Hepatocyte (in vitro differentiated cells): ENCODE results near the gene CRKL. TPM values are rescaled to one million over a fixed set of nuclear protein-coding genes. Genes with fewer than 3 reads are reported as not detected.
A peak's percentile ranks its signal among the peaks of the same experiment; 100 is the strongest.

Source experiments
- DNase-seq: peaks from one replicate; pipeline ENCODE4 v3.0.0-alpha.2; 2016; ENCODE audit warnings: low spot score
- H2AFZ ChIP-seq: fragments of 200-600 bp; sonication (generic); 2 replicates; pipeline ENCODE4 v1.6.0; 2016; ENCODE audit warnings: antibody characterized with exemption, mild to moderate bottlenecking
- H3K27ac ChIP-seq: fragments of 200-600 bp; sonication (generic); 2 replicates; pipeline ENCODE4 v1.5.1; 2016; ENCODE audit warnings: mild to moderate bottlenecking
- H3K27me3 ChIP-seq: fragments of 200-600 bp; sonication (generic); 2 replicates; pipeline ENCODE4 v1.6.1; 2016
- H3K36me3 ChIP-seq: fragments of 200-600 bp; sonication (generic); replicated peaks from 2 replicates; pipeline ENCODE4 v1.5.1; 2016; ENCODE audit warnings: low read depth; ENCODE audit not compliant: insufficient read depth
- H3K4me1 ChIP-seq: fragments of 200-600 bp; sonication (generic); 2 replicates; pipeline ENCODE4 v1.5.1; 2016; ENCODE audit warnings: mild to moderate bottlenecking, moderate library complexity; ENCODE audit not compliant: insufficient read depth
- H3K4me2 ChIP-seq: fragments of 200-600 bp; sonication (generic); 2 replicates; pipeline ENCODE4 v1.6.0; 2016
- H3K4me3 ChIP-seq: fragments of 200-600 bp; sonication (generic); 2 replicates; pipeline ENCODE4 v1.5.1; 2016; ENCODE audit warnings: mild to moderate bottlenecking
- H3K79me2 ChIP-seq: fragments of 200-600 bp; sonication (generic); 2 replicates; pipeline ENCODE4 v1.6.0; 2017; ENCODE audit warnings: mild to moderate bottlenecking
- H3K9me2 ChIP-seq: fragments of 200-600 bp; sonication (generic); replicated peaks from 2 replicates; pipeline ENCODE4 v1.6.0; 2017; ENCODE audit warnings: mild to moderate bottlenecking; ENCODE audit not compliant: insufficient read depth
- H3K9me3 ChIP-seq: fragments of 200-600 bp; sonication (generic); 2 replicates; pipeline ENCODE4 v1.5.1; 2016; ENCODE audit warnings: low read depth, mild to moderate bottlenecking
- H4K20me1 ChIP-seq: fragments of 200-600 bp; sonication (generic); 2 replicates; pipeline ENCODE4 v1.6.0; 2016; ENCODE audit warnings: mild to moderate bottlenecking; ENCODE audit not compliant: insufficient read depth, poor library complexity, severe bottlenecking
- EZH2 ChIP-seq: fragments of 200-600 bp; sonication (generic); IDR thresholded peaks from 2 replicates; pipeline ENCODE4 v1.6.1; 2016; ENCODE audit warnings: antibody characterized with exemption, mild to moderate bottlenecking, borderline replicate concordance
- EZH2phosphoT487 ChIP-seq: fragments of 200-600 bp; sonication (generic); IDR thresholded peaks from one replicate; pipeline ENCODE4 v1.6.1; 2018; ENCODE audit warnings: antibody characterized with exemption, mild to moderate bottlenecking, low read depth, moderate library complexity; ENCODE audit not compliant: unreplicated experiment, severe bottlenecking
- WGBS: methylation state at CpG from one replicate; pipeline ENCODE4 v1.1.6; 2016; ENCODE audit warnings: low lambda C conversion rate; ENCODE audit errors: missing lambda C conversion rate; 5-methylcytosine and 5-hydroxymethylcytosine counted together
- polyA plus RNA-seq: library from polyadenylated mRNA; unstranded; fragments of >200 nt; fragmentation: Nextera tagmentation; extraction: Ambion mirVana; gene quantifications from 2 replicates; pipeline ENCODE4 v1.2.1, GENCODE V29; 2016
- total RNA-seq: library from RNA; depleted of rRNA; stranded (reverse); fragments of >200 nt; gene quantifications from 2 replicates; pipeline ENCODE4 v1.2.3, GENCODE V29; 2014
- TF ChIP-seq, protein P1 (sequence below): fragments of 200-600 bp; sonication (generic); IDR thresholded peaks from 2 replicates; pipeline ENCODE4 v1.5.1; 2016; ENCODE audit warnings: antibody characterized with exemption, mild to moderate bottlenecking; ENCODE audit not compliant: poor library complexity

Gene CRKL
- total and polyA plus RNA-seq, 2 experiments from 2014 or later: 31.8 to 49.2 TPM

DNA sequence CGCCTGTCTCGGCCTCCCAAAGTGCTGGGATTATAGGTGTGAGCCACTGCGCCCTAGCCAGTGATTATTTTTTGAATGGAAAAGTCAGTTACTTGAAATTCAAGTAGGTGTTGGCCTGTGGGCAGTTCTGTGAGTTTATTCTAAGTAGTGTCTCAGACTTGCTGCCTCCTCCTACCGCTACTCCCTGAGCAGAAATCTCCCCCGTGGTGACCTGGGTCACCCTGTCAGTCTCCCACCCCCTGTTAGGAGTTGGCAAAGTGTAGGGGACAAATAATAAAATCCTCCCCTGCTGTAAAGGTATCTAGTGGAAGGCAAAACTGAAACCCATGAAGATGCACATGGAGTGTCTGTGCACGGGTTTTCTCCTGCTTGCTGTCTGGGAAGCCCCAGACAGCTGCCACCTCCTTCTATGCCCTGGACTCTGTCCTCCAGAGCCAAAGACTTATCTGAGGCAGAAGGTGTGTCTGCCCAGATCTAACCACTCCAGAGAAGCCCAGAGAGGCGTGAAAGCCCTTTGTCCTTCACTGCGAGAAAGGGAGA is 32.1 kb upstream of the CRKL start:
- Histone ChIP-seq H3K4me3 (no peak overlapping the region), H3K36me3 (no peaks in the 10 kb centered on the region), H3K4me2 (peak overlapping the region; percentile 65), H4K20me1 (no peaks in the 10 kb centered on the region), H3K4me1 (peaks cover 3% of the 10 kb centered on the region), H3K9me3 (no peaks in the 10 kb centered on the region), H3K79me2 (no peaks in the 10 kb centered on the region), H3K9me2 (no peaks in the 10 kb centered on the region), H2AFZ (no peak overlapping the region), H3K27me3 (no peaks in the 10 kb centered on the region), H3K27ac (peak overlapping the region; percentile 74)
- 67% methylated on average over 8 of the region's 8 CpGs for WGBS
- TF ChIP-seq EZH2phosphoT487: no peak
- TF ChIP-seq EZH2: no peak
- TF ChIP-seq, protein P1, sequence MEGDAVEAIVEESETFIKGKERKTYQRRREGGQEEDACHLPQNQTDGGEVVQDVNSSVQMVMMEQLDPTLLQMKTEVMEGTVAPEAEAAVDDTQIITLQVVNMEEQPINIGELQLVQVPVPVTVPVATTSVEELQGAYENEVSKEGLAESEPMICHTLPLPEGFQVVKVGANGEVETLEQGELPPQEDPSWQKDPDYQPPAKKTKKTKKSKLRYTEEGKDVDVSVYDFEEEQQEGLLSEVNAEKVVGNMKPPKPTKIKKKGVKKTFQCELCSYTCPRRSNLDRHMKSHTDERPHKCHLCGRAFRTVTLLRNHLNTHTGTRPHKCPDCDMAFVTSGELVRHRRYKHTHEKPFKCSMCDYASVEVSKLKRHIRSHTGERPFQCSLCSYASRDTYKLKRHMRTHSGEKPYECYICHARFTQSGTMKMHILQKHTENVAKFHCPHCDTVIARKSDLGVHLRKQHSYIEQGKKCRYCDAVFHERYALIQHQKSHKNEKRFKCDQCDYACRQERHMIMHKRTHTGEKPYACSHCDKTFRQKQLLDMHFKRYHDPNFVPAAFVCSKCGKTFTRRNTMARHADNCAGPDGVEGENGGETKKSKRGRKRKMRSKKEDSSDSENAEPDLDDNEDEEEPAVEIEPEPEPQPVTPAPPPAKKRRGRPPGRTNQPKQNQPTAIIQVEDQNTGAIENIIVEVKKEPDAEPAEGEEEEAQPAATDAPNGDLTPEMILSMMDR: no peak
- no peak for DNase-seq

DNA sequence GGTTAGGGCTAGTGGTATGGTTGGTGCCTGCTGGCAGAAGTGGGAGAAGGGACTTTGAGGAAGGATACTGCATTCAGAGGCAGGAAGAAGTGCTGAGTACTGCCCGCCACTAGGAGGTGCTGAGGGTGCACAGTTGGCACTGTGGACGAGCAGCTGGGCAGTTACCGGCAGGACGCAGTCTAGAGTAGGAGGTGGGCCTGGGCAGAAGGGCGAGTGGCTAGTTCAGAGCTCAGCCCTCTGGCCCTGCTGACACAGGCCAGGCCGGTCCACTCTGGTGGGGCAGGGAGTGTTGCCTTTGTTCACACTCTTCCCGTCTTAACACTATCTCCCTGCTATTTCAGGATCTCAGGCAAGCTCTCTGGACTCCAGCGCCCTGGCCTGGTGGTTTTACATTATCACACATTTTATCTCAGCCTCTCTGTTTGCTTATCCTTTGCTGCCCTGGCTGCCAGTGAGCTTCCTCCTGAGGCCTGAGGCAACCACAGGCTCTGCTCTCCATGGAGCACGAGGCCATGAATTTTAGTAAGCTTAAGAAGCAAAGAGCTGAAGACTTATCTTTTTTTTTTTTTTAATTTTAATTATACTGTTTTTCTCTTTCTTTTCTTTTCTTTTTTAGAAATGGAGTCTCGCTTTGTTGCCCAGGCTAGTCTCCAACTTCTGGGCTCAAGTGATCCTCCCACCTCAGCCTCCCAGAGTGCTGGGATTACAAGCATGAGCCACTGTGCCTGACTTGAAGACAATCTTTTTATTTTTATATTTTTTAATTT is 31.5 kb upstream of the CRKL start:
- H2AFZ ChIP-seq: no peak overlapping the region
- WGBS: 18% methylated on average over 10 of the region's 10 CpGs

DNA sequence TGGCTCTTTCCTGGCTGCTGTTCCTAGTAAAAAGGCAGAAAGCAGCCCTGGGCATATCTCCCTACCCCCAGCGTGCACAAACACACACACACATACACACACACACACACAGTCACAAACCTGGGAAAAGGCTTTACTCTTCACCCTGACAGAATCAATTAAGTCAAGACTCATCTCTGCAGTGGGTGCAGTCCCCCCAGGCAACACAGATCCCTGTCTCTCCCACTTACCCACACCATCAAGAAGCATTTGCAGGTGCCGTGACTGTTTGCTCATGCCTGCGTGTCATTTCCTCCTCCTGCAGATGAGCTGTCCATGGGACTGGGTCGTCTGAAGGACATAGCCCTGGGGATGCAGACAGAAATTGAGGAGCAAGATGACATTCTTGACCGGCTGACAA is 29.8 kb upstream of the CRKL start:
- peaks cover 3% of the 10 kb centered on the region for H3K4me1 ChIP-seq
- no peak overlapping the region for H3K4me2 ChIP-seq
- TF ChIP-seq EZH2: no peak
- no peak for TF ChIP-seq EZH2phosphoT487
- TF ChIP-seq, protein P1: no peak
- DNase-seq: no peak
- no peaks in the 10 kb centered on the region for H3K9me2 ChIP-seq
- 82% methylated on average over 5 of the region's 5 CpGs for WGBS
- no peaks in the 10 kb centered on the region for H3K9me3 ChIP-seq
- no peaks in the 10 kb centered on the region for H3K36me3 ChIP-seq
- no peak overlapping the region for H3K27ac ChIP-seq
- no peaks in the 10 kb centered on the region for H3K79me2 ChIP-seq
- H3K27me3 ChIP-seq: no peaks in the 10 kb centered on the region
- no peak overlapping the region for H2AFZ ChIP-seq
- no peak overlapping the region for H3K4me3 ChIP-seq
- H4K20me1 ChIP-seq: no peaks in the 10 kb centered on the region

More for the DNA sequence above, 31.5 kb upstream of the CRKL start:
- Histone ChIP-seq H3K27me3 (no peaks in the 10 kb centered on the region), H3K4me1 (peaks cover 3% of the 10 kb centered on the region), H3K79me2 (no peaks in the 10 kb centered on the region), H3K9me2 (no peaks in the 10 kb centered on the region), H3K36me3 (no peaks in the 10 kb centered on the region), H3K4me3 (no peak overlapping the region), H3K9me3 (no peaks in the 10 kb centered on the region), H3K4me2 (peak overlapping the region; percentile 65), H3K27ac (peak overlapping the region; percentile 74), H4K20me1 (no peaks in the 10 kb centered on the region)
- TF ChIP-seq, protein P1: peak; percentile 73
- TF ChIP-seq EZH2: no peak
- DNase-seq: peak; percentile 88
